ENCODE data around the gene RGSL1. TPM values are rescaled to one million over a fixed set of nuclear protein-coding genes. Genes with fewer than 3 reads are reported as not detected.
"Not testable (repeated sequence)": the region's sequence is repeated elsewhere in the genome, so short reads cannot be mapped to it uniquely, and the experiment has no call there.

RGSL1 gene
- total and polyA plus RNA-seq, 2 of the 8 experiments (the other 6 are each of a cell fraction or from before 2014, with no cell fraction given): not detected

- H2AK5ac ChIP-seq (ENCODE audit: low read depth, low read length); H3K23me2 ChIP-seq (ENCODE audit: low read depth, low read length); H2BK12ac ChIP-seq (ENCODE audit: low read depth, low read length); H3K4me1 ChIP-seq (replicated peaks in 1 of 4; ENCODE audit: control insufficient read depth in 3 of 4, insufficient read depth in 4 of 4, low read length in 3 of 4); H2BK15ac ChIP-seq (ENCODE audit: low read length); POLR2A ChIA-PET (ENCODE audit: partially characterized antibody); H3K4me2 ChIP-seq (ENCODE audit: insufficient read depth in 1 of 2, low read depth in 2 of 2, low read length in 2 of 2); H4K8ac ChIP-seq (ENCODE audit: extremely low read depth, insufficient read depth, low read length); H3K27me3 ChIP-seq (replicated peaks in 1 of 4; ENCODE audit: control insufficient read depth in 3 of 4, extremely low read depth in 1 of 4, insufficient read depth in 3 of 4, low read length in 3 of 4); H3K14ac ChIP-seq (ENCODE audit: insufficient read length); H3K9me3 ChIP-seq (ENCODE audit: insufficient read depth in 2 of 2, low read depth in 1 of 2, low read length in 1 of 2); H3K9ac ChIP-seq (replicated peaks in 1 of 4; ENCODE audit: extremely low read depth in 1 of 4, low read depth in 3 of 4, low read length in 3 of 4); H3K18ac ChIP-seq (ENCODE audit: extremely low read depth, low read length); FAIRE-seq; H2BK120ac ChIP-seq (replicated peaks; ENCODE audit: low read depth, low read length); H3K56ac ChIP-seq (replicated peaks; ENCODE audit: insufficient read length, low read depth, low read length); H3K79me1 ChIP-seq (ENCODE audit: low read depth, low read length); H2AFZ ChIP-seq (ENCODE audit: low read length); H4K20me1 ChIP-seq (replicated peaks in 1 of 2; ENCODE audit: control insufficient read depth in 1 of 2, insufficient read depth in 2 of 2, low read length in 2 of 2); H3K23ac ChIP-seq (ENCODE audit: insufficient read length); H4K5ac ChIP-seq (ENCODE audit: insufficient read length, low read depth, low read length); H3K79me2 ChIP-seq (ENCODE audit: control insufficient read depth in 1 of 2, insufficient read depth in 2 of 2, low read length in 2 of 2); DNase-seq (ENCODE audit: low read depth in 1 of 2, low spot score in 2 of 2); H2BK5ac ChIP-seq (ENCODE audit: low read depth, low read length); H4K91ac ChIP-seq (replicated peaks; ENCODE audit: insufficient read length, low read length); H3K4ac ChIP-seq (replicated peaks; ENCODE audit: insufficient read length, low read depth, low read length); H2BK20ac ChIP-seq (ENCODE audit: low read length); H3K27ac ChIP-seq (ENCODE audit: low read depth, low read length); H3K4me3 ChIP-seq (ENCODE audit: extremely low read depth in 1 of 4, insufficient read depth in 2 of 4, low read depth in 3 of 4, low read length in 4 of 4); H3K36me3 ChIP-seq (ENCODE audit: control insufficient read depth in 2 of 4, insufficient read depth in 4 of 4, low read length in 3 of 4): not testable (repeated sequence)
- CTCF ChIA-PET (ENCODE audit: partially characterized antibody): interaction anchor here (0.8 to 1.6 kb wide), 6 partner anchors 11 to 362 kb away, joined by 3 to 8 read pairs (median 4); no protein-coding TSS in a partner anchor
- 86% methylated on average over 2 of the region's 2 CpGs; no CpG with 5 or more reads in 1 of the 2 experiments for WGBS, 2 experiments (ENCODE audit: extremely low coverage in 1 of 2, insufficient coverage in 1 of 2, insufficient read length in 1 of 2, insufficient replicate concordance in 2 of 2, low coverage in 1 of 2, low lambda C conversion rate in 2 of 2, missing lambda C conversion rate in 1 of 2)
Observed at GRCh38 chr1:182447124-182447523, 2.8 kb upstream of the RGSL1 start.

Measured in H1 (cell line).